Aorta (tissue), 5 donors: Measurements from ENCODE around the gene ANKS1A. TPM values are rescaled to one million over a fixed set of nuclear protein-coding genes. Genes with fewer than 3 reads are reported as not detected.

Source experiments
- ATAC-seq: fragments of 200-7000 bp; cut with Tn5 transposase; one replicate; pipeline ENCODE4 v1.9.1; 2022; ENCODE audit warnings: moderate library complexity; ENCODE audit not compliant: low FRiP score
- DNase-seq, 2 donors: peaks; one replicate each; pipeline ENCODE4 v3.0.0-alpha.2; 2020
- H3K27ac ChIP-seq, 2 donors: one replicate each; pipeline ENCODE4 v1.5.1; 2013; ENCODE audit warnings: low read length in 2 of 2, mild to moderate bottlenecking in 2 of 2, moderate library complexity in 2 of 2, control low read depth in 1 of 2, inconsistent platforms in 1 of 2, low read depth in 1 of 2
- H3K27me3 ChIP-seq, 2 donors: one replicate each; pipeline ENCODE4 v1.6.1; 2013; ENCODE audit warnings: control low read depth in 1 of 2, low read length in 1 of 2, mild to moderate bottlenecking in 1 of 2, moderate library complexity in 1 of 2; ENCODE audit not compliant: insufficient read depth in 2 of 2, control insufficient read depth in 1 of 2
- H3K36me3 ChIP-seq, 2 donors: one replicate each; pipeline ENCODE4 v1.6.1; 2013; ENCODE audit warnings: control low read depth in 1 of 2, low read length in 1 of 2, mild to moderate bottlenecking in 1 of 2; ENCODE audit not compliant: insufficient read depth in 2 of 2, control insufficient read depth in 1 of 2
- H3K4me1 ChIP-seq, 2 donors: one replicate each; pipeline ENCODE4 v1.6.1; 2013; ENCODE audit warnings: low read length in 2 of 2, control low read depth in 1 of 2, mild to moderate bottlenecking in 1 of 2, moderate library complexity in 1 of 2; ENCODE audit not compliant: insufficient read depth in 2 of 2, control insufficient read depth in 1 of 2
- H3K4me3 ChIP-seq, 2 donors: one replicate each; pipeline ENCODE4 v1.5.1; 2013; ENCODE audit warnings: low read length in 2 of 2, control low read depth in 1 of 2, mild to moderate bottlenecking in 1 of 2
- H3K9me3 ChIP-seq: one replicate; pipeline ENCODE4 v1.6.1; 2013; ENCODE audit warnings: mild to moderate bottlenecking, low read length; ENCODE audit not compliant: control insufficient read depth
- WGBS, 2 donors: extraction: QIAGEN DNeasy Blood & Tissue Kit; methylation state at CpG; one replicate each; pipeline ENCODE4 v1.1.7; 2013; 5-methylcytosine and 5-hydroxymethylcytosine counted together
- intact Hi-C, 2 donors: fragments of 100-400 bp; cut with DNase I; formaldehyde crosslinking; loops; one replicate each; pipeline versions ENCODE4 v1.14.2 to v1.15.0; 2022
- polyA plus RNA-seq, 2 donors: library from polyadenylated mRNA; stranded (reverse); fragments of 200-250 nt; gene quantifications; one replicate each; pipeline ENCODE4 v1.2.3, GENCODE V29; 2013
- total RNA-seq, 2 donors: library from RNA; stranded (reverse); fragmentation: NEBNext Ultra II Directional; extraction: Animal tissue kit (Norgen Biotek cat#: 25700); gene quantifications; one replicate each; pipeline ENCODE4 v1.2.1, GENCODE V29; 2021
- donor health status: healthy with polysubstance abuse.
- donor health status: Bipolar disorder and iron deficiency.
- donor health status: DM: no; HTN: no; CAD: no.
- donor health status: DM: no; HTN: no; CAD: no.
- donor health status: DM: yes; HTN: yes; CAD: no.

ANKS1A gene
- total and polyA plus RNA-seq, 4 donors = 9.4 to 44.4 (median 29.0) TPM

- H3K4me1 ChIP-seq = peaks cover 0 to 7% of the 10 kb centered on the region in 2 donors
Observed at GRCh38 chr6:35061102-35061615, 172.1 kb downstream of the ANKS1A start.

GRCh38 chr6:35061651-35062410, 172.8 kb downstream of the ANKS1A start:
- intact Hi-C loops = loop anchor here in 1 of 2 donors (5.0 kb wide), 1 partner anchor 45 kb away; no protein-coding TSS in a partner anchor
- ATAC-seq (no peak), DNase-seq (peak in 1 of 2 donors; percentile 70)
- Histone ChIP-seq H3K36me3 (no peaks in the 10 kb centered on the region), H3K4me3 (no peak overlapping the region), H3K27me3 (no peaks in the 10 kb centered on the region), H3K4me1 (peaks cover 0 to 7% of the 10 kb centered on the region in 2 donors), H3K27ac (peak overlapping the region; percentile 2 to 36), H3K9me3 (no peaks in the 10 kb centered on the region)
- WGBS, 2 donors = 39 to 41% methylated on average over 16 of the region's 16 CpGs

More at GRCh38 chr6:35061102-35061615, 172.1 kb downstream of the ANKS1A start:
- H3K27me3 ChIP-seq = no peaks in the 10 kb centered on the region
- no peaks in the 10 kb centered on the region for H3K36me3 ChIP-seq
- no peak for ATAC-seq
- WGBS, 2 donors = 75 to 78% methylated on average over 9 of the region's 9 CpGs
- peak in 1 of 2 donors; percentile 71 for DNase-seq
- H3K4me3 ChIP-seq = no peak overlapping the region
- H3K27ac ChIP-seq = peak overlapping the region in 1 of 2 donors; percentile 39
- no peaks in the 10 kb centered on the region for H3K9me3 ChIP-seq
- intact Hi-C loops = loop anchor here in 1 of 2 donors (5.0 kb wide), 1 partner anchor 44 kb away; no protein-coding TSS in a partner anchor

GRCh38 chr6:35062676-35063574, 173.9 kb downstream of the ANKS1A start:
- Histone ChIP-seq H3K36me3 (no peaks in the 10 kb centered on the region), H3K4me1 (peaks cover 0 to 7% of the 10 kb centered on the region in 2 donors)
- intact Hi-C loops = loop anchor here in 1 of 2 donors (5.0 kb wide), 1 partner anchor 46 kb away; no protein-coding TSS in a partner anchor

GRCh38 chr6:35063701-35064280, 174.7 kb downstream of the ANKS1A start:
- peak overlapping the region in 1 of 2 donors; percentile 3 for H3K27ac ChIP-seq
- H3K9me3 ChIP-seq = no peaks in the 10 kb centered on the region
- H3K36me3 ChIP-seq = no peaks in the 10 kb centered on the region
- no peak overlapping the region for H3K4me3 ChIP-seq
- intact Hi-C loops = loop anchor here in 1 of 2 donors (5.0 kb wide), 1 partner anchor 46 kb away; no protein-coding TSS in a partner anchor
- no peak for ATAC-seq
- DNase-seq = no peak
- WGBS, 2 donors = 39 to 44% methylated on average over 11 of the region's 11 CpGs
- peaks cover 0 to 7% of the 10 kb centered on the region in 2 donors for H3K4me1 ChIP-seq
- H3K27me3 ChIP-seq = no peaks in the 10 kb centered on the region

More at GRCh38 chr6:35062676-35063574, 173.9 kb downstream of the ANKS1A start:
- no peak overlapping the region for H3K4me3 ChIP-seq
- DNase-seq (peak in 1 of 2 donors; percentile 50), ATAC-seq (no peak)
- H3K27me3 ChIP-seq = no peaks in the 10 kb centered on the region
- 77 to 83% methylated on average over 14 of the region's 14 CpGs for WGBS, 2 donors
- H3K27ac ChIP-seq = no peak overlapping the region
- H3K9me3 ChIP-seq = no peaks in the 10 kb centered on the region

- H3K9me3 ChIP-seq = no peaks in the 10 kb centered on the region
- peaks cover 0 to 2% of the 10 kb centered on the region in 2 donors for H3K36me3 ChIP-seq
Observed at GRCh38 chr6:35064290-35064689, 175.2 kb downstream of the ANKS1A start.

GRCh38 chr6:35064757-35065440, 175.8 kb downstream of the ANKS1A start:
- Histone ChIP-seq H3K27me3 (no peaks in the 10 kb centered on the region), H3K4me3 (no peak overlapping the region), H3K27ac (no peak overlapping the region), H3K4me1 (peaks cover 0 to 7% of the 10 kb centered on the region in 2 donors), H3K36me3 (peaks cover 0 to 3% of the 10 kb centered on the region in 2 donors), H3K9me3 (no peaks in the 10 kb centered on the region)
- DNase-seq = no peak
- intact Hi-C loops = loop anchor here in 1 of 2 donors (5.0 kb wide), 1 partner anchor 48 kb away; no protein-coding TSS in a partner anchor
- ATAC-seq = no peak
- 66 to 68% methylated on average over 8 of the region's 8 CpGs for WGBS, 2 donors

More at GRCh38 chr6:35064290-35064689, 175.2 kb downstream of the ANKS1A start:
- no peak for ATAC-seq
- DNase-seq = no peak
- Histone ChIP-seq H3K27ac (no peak overlapping the region), H3K4me3 (no peak overlapping the region), H3K4me1 (peaks cover 0 to 7% of the 10 kb centered on the region in 2 donors), H3K27me3 (no peaks in the 10 kb centered on the region)
- intact Hi-C loops = loop anchor here in 1 of 2 donors (5.0 kb wide), 1 partner anchor 47 kb away; no protein-coding TSS in a partner anchor
- WGBS, 2 donors = 41 to 55% methylated on average over 7 to 8 of the region's 8 CpGs

GRCh38 chr6:35065441-35065800, 176.4 kb downstream of the ANKS1A start:
- Histone ChIP-seq H3K4me1 (peaks cover 0 to 7% of the 10 kb centered on the region in 2 donors), H3K27me3 (no peaks in the 10 kb centered on the region), H3K36me3 (peaks cover 0 to 3% of the 10 kb centered on the region in 2 donors), H3K9me3 (no peaks in the 10 kb centered on the region), H3K27ac (no peak overlapping the region), H3K4me3 (no peak overlapping the region)
- 85 to 87% methylated on average over 9 of the region's 9 CpGs for WGBS, 2 donors
- intact Hi-C loops = no loop called here
- DNase-seq (no peak), ATAC-seq (no peak)
